H1 (cell line): Measurements from ENCODE around the gene ZNF385B. TPM values are rescaled to one million over a fixed set of nuclear protein-coding genes. Genes with fewer than 3 reads are reported as not detected.

ENCODE experiments used
- RFX5 ChIP-seq: IDR thresholded peaks from 2 replicates; pipeline ENCODE4 v1.6.1; 2011; ENCODE audit warnings: low read depth, low read length, improper control_type of control experiment, borderline replicate concordance
- SP2 ChIP-seq: IDR thresholded peaks from 2 replicates; pipeline ENCODE4 v1.6.1; 2012; ENCODE audit warnings: mild to moderate bottlenecking, low read length, inconsistent platforms
- polyA plus RNA-seq, 7 experiments: library from polyadenylated mRNA; depleted of rRNA in 3 of 7; stranded (reverse) in 5 of 7; unstranded in 2 of 7; fragments of >200 nt in 5 of 7; fragments of 200-250 nt in 2 of 7; gene quantifications; 1 replicate in 5 of 7; 2 replicates in 1 of 7; 4 replicates in 1 of 7; pipeline versions ENCODE4 v1.2.1 to v1.2.3, GENCODE V29; 2011 to 2013; ENCODE audit warnings: missing spikeins in 2 of 7, mixed read lengths in 2 of 7
- total RNA-seq: library from RNA; stranded (reverse); fragmentation: NEBNext Ultra II Directional; extraction: Animal tissue kit (Norgen Biotek cat#: 25700); gene quantifications from 2 replicates; pipeline ENCODE4 v1.2.1, GENCODE V29; 2021

The ZNF385B gene
- total and polyA plus RNA-seq, 2 of the 8 experiments (the other 6 are each of a cell fraction or from before 2014, with no cell fraction given) = 1.1 to 3.7 TPM

DNA sequence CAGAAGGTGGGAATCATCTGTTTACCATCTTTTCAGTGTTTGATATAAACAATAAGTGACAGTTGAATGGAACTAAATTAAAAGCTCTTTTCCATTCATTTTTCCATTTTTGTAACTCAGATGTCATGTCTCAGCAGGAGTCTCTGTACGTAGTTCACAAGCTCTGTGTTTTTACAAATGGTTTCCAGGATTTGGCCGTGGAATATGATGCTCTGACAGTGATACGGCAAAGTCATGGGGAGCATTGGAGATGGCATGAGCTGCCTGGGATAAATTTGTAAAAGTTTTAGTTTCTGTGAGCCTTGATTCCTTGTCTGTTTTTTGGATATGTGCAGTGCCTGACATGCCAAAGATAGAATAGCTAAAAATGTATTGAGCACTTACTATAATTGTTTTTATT, 428.7 kb downstream of the ZNF385B start (continued):
- TF ChIP-seq RFX5 (no peak), SP2 (no peak)
